Esophagus muscularis mucosa (tissue), 3 donors: ENCODE measurements around the gene C14orf39.

Experiments
- POLR2A ChIP-seq: fragments of 450-650 bp; IDR thresholded peaks from one replicate; pipeline ENCODE4 v1.6.1; 2017; ENCODE audit warnings: antibody characterized with exemption, moderate library complexity, mild to moderate bottlenecking, low read depth
- TF ChIP-seq, protein P1 (sequence below), 3 experiments: fragments of 200-600 bp in 2 of 3; fragments of 450-650 bp in 1 of 3; sonication (generic) in 2 of 3; IDR thresholded peaks; one replicate each; pipeline ENCODE4 v1.5.1; 2017 to 2019; ENCODE audit warnings: antibody characterized with exemption in 3 of 3, mild to moderate bottlenecking in 2 of 3, moderate library complexity in 1 of 3

- no peak for TF ChIP-seq POLR2A
- TF ChIP-seq, protein P1, sequence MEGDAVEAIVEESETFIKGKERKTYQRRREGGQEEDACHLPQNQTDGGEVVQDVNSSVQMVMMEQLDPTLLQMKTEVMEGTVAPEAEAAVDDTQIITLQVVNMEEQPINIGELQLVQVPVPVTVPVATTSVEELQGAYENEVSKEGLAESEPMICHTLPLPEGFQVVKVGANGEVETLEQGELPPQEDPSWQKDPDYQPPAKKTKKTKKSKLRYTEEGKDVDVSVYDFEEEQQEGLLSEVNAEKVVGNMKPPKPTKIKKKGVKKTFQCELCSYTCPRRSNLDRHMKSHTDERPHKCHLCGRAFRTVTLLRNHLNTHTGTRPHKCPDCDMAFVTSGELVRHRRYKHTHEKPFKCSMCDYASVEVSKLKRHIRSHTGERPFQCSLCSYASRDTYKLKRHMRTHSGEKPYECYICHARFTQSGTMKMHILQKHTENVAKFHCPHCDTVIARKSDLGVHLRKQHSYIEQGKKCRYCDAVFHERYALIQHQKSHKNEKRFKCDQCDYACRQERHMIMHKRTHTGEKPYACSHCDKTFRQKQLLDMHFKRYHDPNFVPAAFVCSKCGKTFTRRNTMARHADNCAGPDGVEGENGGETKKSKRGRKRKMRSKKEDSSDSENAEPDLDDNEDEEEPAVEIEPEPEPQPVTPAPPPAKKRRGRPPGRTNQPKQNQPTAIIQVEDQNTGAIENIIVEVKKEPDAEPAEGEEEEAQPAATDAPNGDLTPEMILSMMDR (IDR thresholded peaks at IDR 0.05): peak in 1 of 3 experiments; percentile 12
Observed at GRCh38 chr14:60488175-60488574, 2.3 kb upstream of the C14orf39 start.
